HepG2 (cell line): ENCODE data around the gene POU6F2. TPM values are rescaled to one million over a fixed set of nuclear protein-coding genes. Genes with fewer than 3 reads are reported as not detected.

Experiments
- ATAC-seq: fragments of 200-7000 bp; cut with Tn5 transposase; 3 replicates; pipeline ENCODE4 v1.9.1; 2020; ENCODE audit warnings: mild to moderate bottlenecking, moderate library complexity
- BruUV-seq: library from RNA; stranded (reverse); fragments of 400-500 nt; replicated peaks from 2 replicates; lab custom pipeline; 2021; lab: Mats Ljungman, UMichigan
- CTCF ChIA-PET: fragments of 300-600 bp; formaldehyde crosslinking; extraction: SDS; loops from one replicate; lab custom pipeline; 2021; ENCODE audit warnings: low total read pairs, inconsistent platforms, low intra/inter-chr PET ratio; lab: Yijun Ruan, JAX
- POLR2A ChIA-PET: fragments of 350-600 bp; sonication (Branson Sonifier 250); formaldehyde crosslinking; loops from one replicate; lab custom pipeline; 2020; ENCODE audit warnings: antibody characterized with exemption, inconsistent platforms; lab: Yijun Ruan, JAX
- DNase-seq: peaks from one replicate; pipeline ENCODE4 v3.0.0-alpha.2; 2015; ENCODE audit warnings: low spot score
- FAIRE-seq: peaks from 3 replicates; lab custom pipeline; 2011; peaks lifted over from hg19 to GRCh38; lab: Jason Lieb, UNC
- H2AFZ ChIP-seq: one replicate; pipeline ENCODE4 v1.6.1; 2011; ENCODE audit warnings: low read length, inconsistent platforms
- H3K27ac ChIP-seq: fragments of 300-600 bp; 3 replicates; pipeline ENCODE4 v1.8.0; 2011; ENCODE audit warnings: mixed run types, mild to moderate bottlenecking, mixed read lengths, low read length, inconsistent platforms; ENCODE audit not compliant: insufficient read depth; ENCODE audit errors: extremely low read length
- H3K27me3 ChIP-seq, 2 experiments: fragments of 200-600 bp in 1 of 2; 2 replicates in 1 of 2; 3 replicates in 1 of 2; pipeline versions ENCODE4 v1.6.0 to v1.8.0; 2011; ENCODE audit warnings: low read length in 2 of 2, mild to moderate bottlenecking in 2 of 2, moderate library complexity in 2 of 2, inconsistent platforms in 1 of 2; ENCODE audit not compliant: insufficient read depth in 2 of 2, control insufficient read depth in 1 of 2
- H3K36me3 ChIP-seq, 2 experiments: fragments of 200-600 bp in 1 of 2; replicated peaks in 1 of 2; 2 replicates in 1 of 2; 3 replicates in 1 of 2; pipeline versions ENCODE4 v1.5.1 to v1.8.0; 2011; ENCODE audit warnings: low read length in 2 of 2, inconsistent platforms in 1 of 2; ENCODE audit not compliant: insufficient read depth in 2 of 2, control insufficient read depth in 1 of 2
- H3K4me1 ChIP-seq: 2 replicates; pipeline ENCODE4 v1.5.1; 2012; ENCODE audit warnings: low read length, inconsistent platforms; ENCODE audit not compliant: insufficient read depth
- H3K4me2 ChIP-seq: 2 replicates; pipeline ENCODE4 v1.6.0; 2011; ENCODE audit warnings: low read depth, low read length, inconsistent platforms
- H3K4me3 ChIP-seq, 3 experiments: fragments of 200-600 bp in 1 of 3; sonication (generic), shearing (Covaris generic) in 1 of 3; replicated peaks in 1 of 3; 2 replicates each; pipeline ENCODE4 v1.5.1; 2011 to 2016; ENCODE audit warnings: low read length in 3 of 3, inconsistent platforms in 2 of 3, low read depth in 2 of 3, mild to moderate bottlenecking in 2 of 3, control low read depth in 1 of 3, mixed read lengths in 1 of 3; ENCODE audit not compliant: insufficient read depth in 1 of 3
- H3K79me2 ChIP-seq: one replicate; pipeline ENCODE4 v1.6.1; 2011; ENCODE audit warnings: low read length, inconsistent platforms; ENCODE audit not compliant: insufficient read depth
- H3K9ac ChIP-seq: 2 replicates; pipeline ENCODE4 v1.6.0; 2011; ENCODE audit warnings: mild to moderate bottlenecking, low read depth, low read length, inconsistent platforms; ENCODE audit not compliant: insufficient read depth
- H3K9me3 ChIP-seq: 2 replicates; pipeline ENCODE4 v1.5.1; 2012; ENCODE audit warnings: mild to moderate bottlenecking, low read length
- H4K20me1 ChIP-seq: 2 replicates; pipeline ENCODE4 v1.6.0; 2011; ENCODE audit warnings: inconsistent platforms, mild to moderate bottlenecking, low read length, moderate library complexity; ENCODE audit not compliant: insufficient read depth
- HMG20A ChIP-seq: IDR thresholded peaks from 2 replicates; pipeline ENCODE4 v1.6.1; 2016; ENCODE audit warnings: borderline replicate concordance
- KAT8 ChIP-seq: IDR thresholded peaks from 2 replicates; pipeline ENCODE4 v1.6.1; 2016; ENCODE audit warnings: missing genetic modification reagents, missing compliant biosample characterization
- KLF11 ChIP-seq: IDR thresholded peaks from 2 replicates; pipeline ENCODE4 v1.6.1; 2016; ENCODE audit warnings: missing compliant biosample characterization
- MAFF ChIP-seq: IDR thresholded peaks from 2 replicates; pipeline ENCODE4 v1.6.1; 2011; ENCODE audit warnings: low read depth, low read length, improper control_type of control experiment
- NFE2L2 ChIP-seq: fragments of 150-350 bp; IDR thresholded peaks from 2 replicates; pipeline ENCODE4 v1.6.1; 2014; ENCODE audit warnings: low read length
- PREB ChIP-seq: sonication (generic); formaldehyde crosslinking; IDR thresholded peaks from 2 replicates; pipeline ENCODE4 v1.4.0; 2020; ENCODE audit warnings: missing genetic modification reagents
- SIX1 ChIP-seq: sonication (generic); formaldehyde crosslinking; IDR thresholded peaks from 2 replicates; pipeline ENCODE4 v1.4.0; 2020; ENCODE audit warnings: missing genetic modification reagents, borderline replicate concordance
- SKI ChIP-seq: fragments of 450-650 bp; IDR thresholded peaks from one replicate; pipeline ENCODE4 v1.6.1; 2018; ENCODE audit warnings: mild to moderate bottlenecking; ENCODE audit not compliant: partially characterized antibody
- TBX3 ChIP-seq: fragments of 450-650 bp; IDR thresholded peaks from 2 replicates; pipeline ENCODE4 v1.6.1; 2017; ENCODE audit warnings: antibody characterized with exemption, mild to moderate bottlenecking, inconsistent platforms, borderline replicate concordance
- TIGD3 ChIP-seq: sonication (generic); formaldehyde crosslinking; IDR thresholded peaks from 2 replicates; pipeline ENCODE4 v1.5.1; 2020; ENCODE audit warnings: mild to moderate bottlenecking, missing genetic modification reagents, borderline replicate concordance
- ZFP36 ChIP-seq: fragments of 150-350 bp; IDR thresholded peaks from 2 replicates; pipeline ENCODE4 v1.6.1; 2018; ENCODE audit warnings: borderline replicate concordance, low read length, low read depth; ENCODE audit not compliant: partially characterized antibody
- ZNF205 ChIP-seq: IDR thresholded peaks from 2 replicates; pipeline ENCODE4 v1.6.1; 2018; ENCODE audit warnings: missing biosample characterization, missing genetic modification reagents
- ZNF768 ChIP-seq: sonication (generic); formaldehyde crosslinking; IDR thresholded peaks from 2 replicates; pipeline ENCODE4 v1.4.0; 2020; ENCODE audit warnings: missing genetic modification reagents
- ZNF839 ChIP-seq: sonication (generic); formaldehyde crosslinking; IDR thresholded peaks from 2 replicates; pipeline ENCODE4 v1.4.0; 2020; ENCODE audit warnings: missing genetic modification reagents, mild to moderate bottlenecking, borderline replicate concordance
- ZNF891 ChIP-seq: sonication (generic); formaldehyde crosslinking; IDR thresholded peaks from 2 replicates; pipeline ENCODE4 v1.5.0; 2020; ENCODE audit warnings: mild to moderate bottlenecking, missing genetic modification reagents
- ZSCAN21 ChIP-seq: sonication (generic); formaldehyde crosslinking; IDR thresholded peaks from 2 replicates; pipeline ENCODE4 v1.8.0; 2022; ENCODE audit warnings: mild to moderate bottlenecking, missing genetic modification reagents, moderate library complexity, borderline replicate concordance
- WGBS: methylation state at CpG from one replicate; pipeline ENCODE4 v1.1.6; 2017; ENCODE audit warnings: low lambda C conversion rate; 5-methylcytosine and 5-hydroxymethylcytosine counted together
- in situ Hi-C: cut with HindIII; loops from 2 replicates; pipeline ENCODE4 v1.10.0; 2017; ENCODE audit warnings: low pct_unique_long_range_greater_than_20kb; ENCODE audit not compliant: extremely low pct_ligation_motif_present
- intact Hi-C: fragments of 100-400 bp; cut with micrococcal nuclease; formaldehyde crosslinking; loops from one replicate; pipeline ENCODE4 v1.10.0; 2022; ENCODE audit not compliant: unreplicated experiment
- polyA plus RNA-seq, 8 experiments: library from polyadenylated mRNA; depleted of rRNA in 3 of 8; stranded (reverse) in 7 of 8; unstranded in 1 of 8; fragments of >200 nt; fragmentation: Illumina TruSeq in 4 of 8; extraction: Trizol in 4 of 8; gene quantifications; 2 replicates each; pipeline versions ENCODE4 v1.2.1 to v1.2.3, GENCODE V29; 2011 to 2016; ENCODE audit warnings: low read depth in 4 of 8, missing spikeins in 1 of 8, mixed read lengths in 1 of 8; ENCODE audit not compliant: insufficient read depth in 1 of 8
- total RNA-seq, 5 experiments: library from RNA; depleted of rRNA; stranded (reverse); fragments of >200 nt; fragmentation: Illumina TruSeq; extraction: Trizol; gene quantifications; 2 replicates each; pipeline ENCODE4 v1.2.3, GENCODE V29; 2016; ENCODE audit warnings: low read depth in 1 of 5

Gene POU6F2
- total and polyA plus RNA-seq, 2 of the 13 experiments (the other 11 are each of a cell fraction or from before 2014, with no cell fraction given): not detected

DNA sequence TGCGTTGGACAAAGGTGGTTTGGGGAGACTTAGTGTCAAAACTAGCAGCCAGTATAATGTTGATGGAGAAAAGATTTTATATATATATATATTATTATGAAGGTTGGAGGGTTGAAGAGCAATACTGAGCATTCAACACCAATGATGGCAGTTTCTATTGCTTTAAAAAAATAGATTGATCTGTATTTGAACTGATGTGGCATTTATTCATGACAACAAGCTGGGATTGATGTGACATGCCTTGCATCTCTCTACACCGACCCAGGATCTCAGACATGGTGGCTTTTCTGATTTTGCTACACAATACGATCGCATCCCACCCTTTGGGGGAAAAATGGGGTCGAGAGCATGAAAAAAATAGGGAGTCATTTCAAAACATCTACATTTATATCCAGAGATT lies 175.4 kb downstream of the POU6F2 start:
- ATAC-seq (no peak), FAIRE-seq (no peak)

More for the DNA sequence above, 175.4 kb downstream of the POU6F2 start:
- Histone ChIP-seq H3K27ac (no peak overlapping the region), H3K9ac (no peak overlapping the region), H3K4me1 (no peaks in the 10 kb centered on the region), H2AFZ (no peak overlapping the region), H3K9me3 (no peaks in the 10 kb centered on the region), H3K36me3 (no peaks in the 10 kb centered on the region), H3K4me2 (no peak overlapping the region), H3K79me2 (no peaks in the 10 kb centered on the region), H4K20me1 (no peaks in the 10 kb centered on the region), H3K4me3 (no peak overlapping the region), H3K27me3 (no peaks in the 10 kb centered on the region)
- ChIA-PET CTCF (no interaction called here), POLR2A (no interaction called here)
- intact Hi-C loops: no loop called here
- DNase-seq: no peak
- BruUV-seq: no TSS peak
- WGBS: 17% methylated on average over 5 of the region's 5 CpGs
- in situ Hi-C loops: no loop called here
- no peak for TF ChIP-seq NFE2L2
- TF ChIP-seq MAFF: no peak
- TF ChIP-seq ZNF839 (CRISPR knock-in tag): no peak
- no peak for TF ChIP-seq ZNF205
- no peak for TF ChIP-seq KLF11
- TF ChIP-seq ZNF768 (CRISPR knock-in tag): no peak
- TF ChIP-seq HMG20A (CRISPR knock-in tag): no peak
- no peak for TF ChIP-seq ZFP36
- TF ChIP-seq SIX1 (CRISPR knock-in tag): no peak
- TF ChIP-seq PREB (CRISPR knock-in tag): no peak
- no peak for TF ChIP-seq SKI
- TF ChIP-seq TIGD3 (CRISPR knock-in tag): no peak
- TF ChIP-seq ZNF891: no peak
- no peak for TF ChIP-seq TBX3
- TF ChIP-seq KAT8 (CRISPR knock-in tag): no peak
- TF ChIP-seq ZSCAN21 (CRISPR knock-in tag): no peak
